A673 (cell line): ENCODE results near the gene ZNF576. TPM values are rescaled to one million over a fixed set of nuclear protein-coding genes. Genes with fewer than 3 reads are reported as not detected.

Experiments used
- BruUV-seq: library from RNA; stranded (reverse); fragments of 400-500 nt; replicated peaks from 2 replicates; lab custom pipeline; 2021; lab: Mats Ljungman, UMichigan
- CTCF ChIA-PET: fragments of 300-600 bp; sonication (Branson Sonifier 250); formaldehyde crosslinking; loops from one replicate; lab custom pipeline; 2022; ENCODE audit warnings: antibody characterized with exemption; lab: Charles Lee
- POLR2A ChIA-PET: fragments of 300-600 bp; sonication (Branson Sonifier 250); formaldehyde crosslinking; loops from one replicate; lab custom pipeline; 2022; ENCODE audit warnings: antibody characterized with exemption; ENCODE audit not compliant: low non-redundant PET; lab: Charles Lee
- DNase-seq: peaks from one replicate; pipeline ENCODE4 v3.0.0-alpha.2; 2015; ENCODE audit warnings: low spot score
- H3K27ac ChIP-seq: fragments of 200-600 bp; sonication (generic); 2 replicates; pipeline ENCODE4 v1.5.1; 2016; ENCODE audit warnings: mixed run types, low read depth, mild to moderate bottlenecking, mixed read lengths, antibody characterized with exemption, low read length; ENCODE audit not compliant: poor library complexity, severe bottlenecking
- H3K27me3 ChIP-seq: fragments of 200-600 bp; sonication (generic); replicated peaks from 2 replicates; pipeline ENCODE4 v1.6.1; 2017; ENCODE audit warnings: mixed run types, low read depth, mild to moderate bottlenecking, mixed read lengths, antibody characterized with exemption, low read length; ENCODE audit not compliant: insufficient read depth, poor library complexity
- H3K36me3 ChIP-seq: fragments of 200-600 bp; sonication (generic); 2 replicates; pipeline ENCODE4 v1.6.1; 2016; ENCODE audit warnings: mixed run types, mild to moderate bottlenecking, mixed read lengths, antibody characterized with exemption, low read length; ENCODE audit not compliant: insufficient read depth, poor library complexity, severe bottlenecking
- H3K4me1 ChIP-seq: fragments of 200-600 bp; sonication (generic); 2 replicates; pipeline ENCODE4 v1.6.1; 2017; ENCODE audit warnings: mixed run types, mild to moderate bottlenecking, mixed read lengths, antibody characterized with exemption, low read length; ENCODE audit not compliant: insufficient read depth, poor library complexity, severe bottlenecking
- H3K4me3 ChIP-seq: fragments of 200-600 bp; sonication (generic); 2 replicates; pipeline ENCODE4 v1.5.1; 2016; ENCODE audit warnings: low read depth, mixed run types, mild to moderate bottlenecking, mixed read lengths, low read length; ENCODE audit not compliant: poor library complexity, severe bottlenecking
- H3K9me3 ChIP-seq: fragments of 200-600 bp; sonication (generic); 2 replicates; pipeline ENCODE4 v1.6.1; 2016; ENCODE audit warnings: mixed run types, low read depth, mild to moderate bottlenecking, mixed read lengths, antibody characterized with exemption, low read length; ENCODE audit not compliant: poor library complexity, severe bottlenecking
- CTCF ChIP-seq: fragments of 300-800, 200-600 bp; sonication (generic); conservative IDR thresholded peaks from 2 replicates; pipeline ENCODE4 v1.5.1; 2017; ENCODE audit warnings: low read depth, mild to moderate bottlenecking, antibody characterized with exemption, low read length, moderate library complexity, mixed read lengths
- EZH2 ChIP-seq: fragments of 200-600 bp; sonication (generic); IDR thresholded peaks from 2 replicates; pipeline ENCODE4 v1.6.1; 2017; ENCODE audit warnings: borderline replicate concordance, low read depth, mild to moderate bottlenecking, mixed read lengths, antibody characterized with exemption, low read length; ENCODE audit not compliant: poor library complexity, severe bottlenecking
- intact Hi-C: fragments of 100-400 bp; cut with micrococcal nuclease; formaldehyde crosslinking; loops from one replicate; pipeline ENCODE4 v1.10.0; 2022; ENCODE audit not compliant: unreplicated experiment
- total RNA-seq: library from RNA; stranded (reverse); gene quantifications from 2 replicates; pipeline ENCODE4 v1.2.3, GENCODE V29; 2021

The ZNF576 gene
- total RNA-seq, 1 experiment from 2014 or later, result 20.3 TPM

DNA sequence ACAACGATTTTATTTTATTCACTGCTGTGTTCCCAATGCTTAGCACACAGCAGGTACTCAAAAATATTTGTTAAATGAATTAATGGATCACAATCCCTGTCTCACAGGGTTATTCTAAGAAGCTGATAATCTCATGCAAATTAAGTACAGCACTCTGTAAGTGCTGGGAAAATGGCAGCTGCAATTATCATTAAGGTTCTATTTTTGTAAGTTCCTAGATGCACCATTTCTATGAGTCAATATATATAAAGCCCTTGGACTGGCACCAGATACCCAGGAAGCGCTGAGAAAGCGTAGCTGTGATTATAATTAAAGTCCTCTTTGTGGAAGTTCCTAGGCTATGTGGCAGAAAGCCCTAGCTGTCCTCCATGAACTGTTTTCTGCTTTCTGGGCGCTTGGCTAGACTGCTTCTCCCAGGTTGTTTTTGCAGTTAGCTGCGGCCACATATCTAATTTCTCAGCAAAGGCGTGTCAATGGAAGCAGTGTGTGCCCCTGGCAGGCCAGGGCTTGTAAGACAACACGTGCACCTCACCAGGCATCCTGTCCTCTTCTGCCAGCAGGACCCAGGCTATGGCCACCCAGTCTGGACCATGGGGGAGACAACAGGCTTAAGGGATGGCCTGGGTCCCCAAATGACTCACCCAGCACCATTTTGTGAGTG lies 10.3 kb downstream of the ZNF576 start:
- BruUV-seq, result no TSS peak
- peaks cover 38% of the 10 kb centered on the region for H3K4me1 ChIP-seq
- no peak for TF ChIP-seq CTCF
- no peak for TF ChIP-seq EZH2
- ChIA-PET CTCF (no interaction called here), POLR2A (no interaction called here)
- H3K4me3 ChIP-seq, result no peak overlapping the region
- H3K27ac ChIP-seq, result peak overlapping the region; percentile 76
- DNase-seq, result peak; percentile 58
- peaks cover 5% of the 10 kb centered on the region for H3K36me3 ChIP-seq
- H3K9me3 ChIP-seq, result no peaks in the 10 kb centered on the region
- no peaks in the 10 kb centered on the region for H3K27me3 ChIP-seq
- intact Hi-C loops, result no loop called here

- Histone ChIP-seq H3K4me3 (no peak overlapping the region), H3K4me1 (peaks cover 41% of the 10 kb centered on the region), H3K27me3 (no peaks in the 10 kb centered on the region), H3K27ac (peak overlapping the region; percentile 76), H3K9me3 (no peaks in the 10 kb centered on the region), H3K36me3 (peaks cover 13% of the 10 kb centered on the region)
- TF ChIP-seq CTCF (no peak), EZH2 (no peak)
- no peak for DNase-seq
- CTCF ChIA-PET, result no interaction called here
- TSS peak; percentile 61 for BruUV-seq
- intact Hi-C loops, result no loop called here
- POLR2A ChIA-PET, result interaction anchor here (0.9 kb wide), 1 partner anchor 12 kb away, joined by 14 read pairs; the partner anchor contains the start of gene IRGQ
These were observed 11.1 kb downstream of the ZNF576 start for GRCh38 chr19:43607238-43608205.

DNA sequence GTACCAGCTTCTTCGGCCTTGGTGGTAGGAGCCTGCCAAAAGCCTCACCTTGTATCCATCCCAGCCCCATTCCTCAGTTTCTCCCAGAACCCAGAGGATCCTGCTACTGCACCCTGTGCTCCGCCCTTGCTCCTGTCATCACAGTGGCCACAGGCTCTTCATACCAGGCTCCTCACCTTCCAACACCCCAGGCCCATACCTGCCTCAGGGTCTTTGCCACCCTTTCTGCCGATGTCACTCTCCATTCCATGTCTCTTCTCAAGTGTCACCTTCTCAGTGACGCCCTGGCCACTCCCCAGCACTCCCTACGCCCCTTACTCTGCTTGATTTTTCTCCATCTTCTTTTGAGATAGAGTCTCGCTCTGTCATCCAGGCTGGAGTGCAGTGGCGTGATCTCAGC lies 13.5 kb downstream of the ZNF576 start:
- peaks cover 22% of the 10 kb centered on the region for H3K36me3 ChIP-seq
- CTCF ChIA-PET, result no interaction called here
- no TSS peak for BruUV-seq

More for the DNA sequence above, 13.5 kb downstream of the ZNF576 start:
- Histone ChIP-seq H3K4me1 (peaks cover 41% of the 10 kb centered on the region), H3K27me3 (no peaks in the 10 kb centered on the region), H3K27ac (peak overlapping the region; percentile 66), H3K4me3 (no peak overlapping the region), H3K9me3 (no peaks in the 10 kb centered on the region)
- no peak for TF ChIP-seq CTCF
- no peak for TF ChIP-seq EZH2
- intact Hi-C loops, result no loop called here
- POLR2A ChIA-PET, result no interaction called here
- no peak for DNase-seq
